D721Med (cell line): ENCODE results near the gene ZNF227.
"Not testable (repeated sequence)": the region's sequence is repeated elsewhere in the genome, so short reads cannot be mapped to it uniquely, and the experiment has no call there.

Experiments
- DNase-seq: peaks from one replicate; pipeline ENCODE4 v3.0.0; 2011; ENCODE audit warnings: low spot score; ENCODE audit not compliant: insufficient read length
- FAIRE-seq: peaks from 2 replicates; lab custom pipeline; 2011; peaks lifted over from hg19 to GRCh38; lab: Jason Lieb, UNC
- TF ChIP-seq, protein P1 (sequence below): IDR thresholded peaks from 2 replicates; pipeline ENCODE4 v1.5.1; 2012; ENCODE audit warnings: mild to moderate bottlenecking, control low read depth; ENCODE audit not compliant: insufficient read depth; ENCODE audit errors: missing control alignments

ZNF227 gene

DNA sequence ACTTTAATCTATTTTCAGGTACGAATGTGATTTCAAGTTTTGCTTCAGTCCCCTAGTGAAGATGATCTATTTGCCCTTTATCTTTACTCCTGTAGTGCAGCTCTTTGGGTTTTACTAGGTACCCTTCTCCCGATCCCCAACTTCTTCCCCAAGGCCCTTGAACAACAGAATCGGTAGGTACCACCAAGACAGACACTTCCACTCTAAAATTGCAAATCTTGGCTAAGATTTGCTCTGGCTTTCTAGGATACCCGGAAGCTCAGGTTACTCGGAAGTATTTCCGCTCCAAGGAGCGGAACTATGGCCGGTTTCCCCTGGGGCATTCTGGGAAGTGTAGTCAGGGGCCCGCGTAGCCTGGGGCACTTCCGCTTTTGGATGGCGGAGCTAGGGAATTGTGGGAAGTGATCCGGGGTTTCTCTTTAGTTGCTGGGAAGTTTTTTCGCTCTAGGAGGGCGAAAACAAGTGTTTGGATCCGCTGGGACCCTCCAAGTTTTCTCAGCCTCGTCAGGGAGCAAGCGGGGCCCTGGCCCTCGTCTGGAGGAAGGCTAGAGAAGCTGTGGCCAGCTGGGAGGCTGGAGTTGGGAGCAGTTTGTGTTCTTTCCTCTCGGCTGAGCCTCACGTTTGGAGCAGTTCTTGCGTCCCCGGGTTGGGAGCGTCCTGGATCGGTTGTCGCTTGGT is 5.1 kb upstream of the ZNF227 start:
- TF ChIP-seq, protein P1, sequence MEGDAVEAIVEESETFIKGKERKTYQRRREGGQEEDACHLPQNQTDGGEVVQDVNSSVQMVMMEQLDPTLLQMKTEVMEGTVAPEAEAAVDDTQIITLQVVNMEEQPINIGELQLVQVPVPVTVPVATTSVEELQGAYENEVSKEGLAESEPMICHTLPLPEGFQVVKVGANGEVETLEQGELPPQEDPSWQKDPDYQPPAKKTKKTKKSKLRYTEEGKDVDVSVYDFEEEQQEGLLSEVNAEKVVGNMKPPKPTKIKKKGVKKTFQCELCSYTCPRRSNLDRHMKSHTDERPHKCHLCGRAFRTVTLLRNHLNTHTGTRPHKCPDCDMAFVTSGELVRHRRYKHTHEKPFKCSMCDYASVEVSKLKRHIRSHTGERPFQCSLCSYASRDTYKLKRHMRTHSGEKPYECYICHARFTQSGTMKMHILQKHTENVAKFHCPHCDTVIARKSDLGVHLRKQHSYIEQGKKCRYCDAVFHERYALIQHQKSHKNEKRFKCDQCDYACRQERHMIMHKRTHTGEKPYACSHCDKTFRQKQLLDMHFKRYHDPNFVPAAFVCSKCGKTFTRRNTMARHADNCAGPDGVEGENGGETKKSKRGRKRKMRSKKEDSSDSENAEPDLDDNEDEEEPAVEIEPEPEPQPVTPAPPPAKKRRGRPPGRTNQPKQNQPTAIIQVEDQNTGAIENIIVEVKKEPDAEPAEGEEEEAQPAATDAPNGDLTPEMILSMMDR: no peak
- FAIRE-seq (peak; percentile 87), DNase-seq (peak; percentile 54)

GRCh38 chr19:44212866-44213346 is 574 bp downstream of the ZNF227 start:
- DNase-seq: no peak
- peak; percentile 6 for FAIRE-seq
- TF ChIP-seq, protein P1: no peak

GRCh38 chr19:44219926-44220325 is 7.6 kb downstream of the ZNF227 start:
- not testable (repeated sequence) for FAIRE-seq, DNase-seq

- not testable (repeated sequence) for FAIRE-seq, DNase-seq
Measured at GRCh38 chr19:44220761-44221160, 8.4 kb downstream of the ZNF227 start.

DNA sequence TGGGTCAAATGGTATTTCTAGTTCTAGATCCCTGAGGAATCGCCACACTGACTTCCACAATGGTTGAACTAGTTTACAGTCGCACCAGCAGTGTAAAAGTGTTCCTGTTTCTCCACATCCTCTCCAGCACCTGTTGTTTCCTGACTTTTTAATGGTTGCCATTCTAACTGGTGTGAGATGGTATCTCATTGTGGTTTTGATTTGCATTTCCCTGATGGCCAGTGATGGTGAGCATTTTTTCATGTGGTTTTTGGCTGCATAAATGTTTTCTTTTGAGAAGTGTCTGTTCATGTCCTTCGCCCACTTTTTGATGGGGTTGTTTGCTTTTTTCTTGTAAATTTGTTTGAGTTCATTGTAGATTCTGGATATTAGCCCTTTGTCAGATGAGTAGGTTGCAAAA is 9.0 kb downstream of the ZNF227 start:
- not testable (repeated sequence) for DNase-seq, FAIRE-seq

- no peak for FAIRE-seq
- TF ChIP-seq, protein P1: no peak
- DNase-seq: no peak
Measured at GRCh38 chr19:44228318-44228717, 16.0 kb downstream of the ZNF227 start.

- FAIRE-seq (no peak), DNase-seq (no peak)
- TF ChIP-seq, protein P1: no peak
Measured at GRCh38 chr19:44232867-44233266, 20.5 kb downstream of the ZNF227 start.

GRCh38 chr19:44236384-44236783 is 24.1 kb downstream of the ZNF227 start:
- DNase-seq: no peak
- no peak for FAIRE-seq
- TF ChIP-seq, protein P1: no peak

GRCh38 chr19:44252332-44252731 is 40.0 kb downstream of the ZNF227 start:
- not testable (repeated sequence) for DNase-seq, FAIRE-seq

GRCh38 chr19:44253392-44253791 is 41.1 kb downstream of the ZNF227 start:
- not testable (repeated sequence) for FAIRE-seq, DNase-seq
